IMR-90 (cell line): ENCODE results near the gene GRIPAP1. TPM values are rescaled to one million over a fixed set of nuclear protein-coding genes. Genes with fewer than 3 reads are reported as not detected.

ENCODE experiments used
- ATAC-seq: fragments of 200-7000 bp; cut with Tn5 transposase; 2 replicates; pipeline ENCODE4 v1.9.1; 2020; ENCODE audit warnings: low read depth, mild to moderate bottlenecking, moderate library complexity
- BruUV-seq: library from RNA; stranded (reverse); fragments of 400-500 nt; replicated peaks from 2 replicates; lab custom pipeline; 2021; lab: Mats Ljungman, UMichigan
- CTCF ChIA-PET: fragments of 300-600 bp; formaldehyde crosslinking; extraction: SDS; loops from one replicate; lab custom pipeline; 2021; ENCODE audit warnings: antibody characterized with exemption; lab: Yijun Ruan, JAX
- POLR2A ChIA-PET: fragments of 300-600 bp; sonication (Branson Sonifier 250); formaldehyde crosslinking; loops from one replicate; lab custom pipeline; 2022; ENCODE audit warnings: antibody characterized with exemption; ENCODE audit not compliant: unreplicated experiment; lab: Charles Lee
- DNase-seq: peaks from one replicate; pipeline ENCODE4 v3.0.0; 2013
- H2AFZ ChIP-seq: replicated peaks from 2 replicates; pipeline ENCODE3; 2013; ENCODE audit warnings: low read length, mild to moderate bottlenecking; ENCODE audit not compliant: poor library complexity
- H2AK5ac ChIP-seq: 2 replicates; pipeline ENCODE4 v1.6.1; 2013; ENCODE audit warnings: low read depth, low read length, inconsistent platforms
- H2AK9ac ChIP-seq: replicated peaks from 2 replicates; pipeline ENCODE3; 2013; ENCODE audit warnings: mild to moderate bottlenecking, low read depth, low read length, moderate library complexity; ENCODE audit not compliant: poor library complexity
- H2BK120ac ChIP-seq: 2 replicates; pipeline ENCODE4 v1.6.1; 2013; ENCODE audit warnings: low read depth, low read length, inconsistent platforms
- H2BK15ac ChIP-seq: 3 replicates; pipeline ENCODE4 v1.6.1; 2013; ENCODE audit warnings: low read depth, low read length, inconsistent platforms
- H2BK20ac ChIP-seq: 2 replicates; pipeline ENCODE4 v1.6.1; 2013; ENCODE audit warnings: low read depth, mild to moderate bottlenecking, inconsistent platforms, low read length, moderate library complexity
- H2BK5ac ChIP-seq: 2 replicates; pipeline ENCODE4 v1.6.1; 2013; ENCODE audit warnings: mild to moderate bottlenecking, low read depth, low read length, inconsistent platforms; ENCODE audit not compliant: poor library complexity, severe bottlenecking
- H3K14ac ChIP-seq: replicated peaks from 2 replicates; pipeline ENCODE4 v1.6.1; 2013; ENCODE audit warnings: low read depth, low read length, inconsistent platforms
- H3K18ac ChIP-seq: 2 replicates; pipeline ENCODE4 v1.6.1; 2013; ENCODE audit warnings: low read depth, low read length, control low read depth
- H3K23ac ChIP-seq: 2 replicates; pipeline ENCODE4 v1.6.1; 2013; ENCODE audit warnings: low read depth, low read length, inconsistent platforms
- H3K27ac ChIP-seq: 2 replicates; pipeline ENCODE4 v1.5.1; 2013; ENCODE audit warnings: mild to moderate bottlenecking, control low read depth, low read length; ENCODE audit not compliant: insufficient read depth
- H3K27me3 ChIP-seq: 2 replicates; pipeline ENCODE4 v1.6.1; 2013; ENCODE audit warnings: low read length; ENCODE audit not compliant: control insufficient read depth, insufficient read depth
- H3K36me3 ChIP-seq: 2 replicates; pipeline ENCODE4 v1.6.1; 2013; ENCODE audit warnings: low read length, mixed read lengths; ENCODE audit not compliant: control insufficient read depth, insufficient read depth
- H3K4ac ChIP-seq: 2 replicates; pipeline ENCODE4 v1.6.1; 2013; ENCODE audit warnings: low read depth, low read length, inconsistent platforms
- H3K4me1 ChIP-seq: 2 replicates; pipeline ENCODE4 v1.6.1; 2013; ENCODE audit warnings: low read length, mixed read lengths; ENCODE audit not compliant: control insufficient read depth, insufficient read depth
- H3K4me2 ChIP-seq: 2 replicates; pipeline ENCODE4 v1.6.1; 2013; ENCODE audit warnings: low read depth, mild to moderate bottlenecking, control low read depth, low read length, moderate library complexity
- H3K4me3 ChIP-seq: 2 replicates; pipeline ENCODE4 v1.5.1; 2013; ENCODE audit warnings: low read depth, mild to moderate bottlenecking, control low read depth, low read length, moderate library complexity; ENCODE audit not compliant: insufficient read depth
- H3K56ac ChIP-seq: 2 replicates; pipeline ENCODE4 v1.6.1; 2013; ENCODE audit warnings: low read length, inconsistent platforms; ENCODE audit not compliant: insufficient read depth; ENCODE audit errors: extremely low read depth
- H3K79me1 ChIP-seq, 2 experiments: 2 replicates each; pipeline ENCODE4 v1.6.1; 2013; ENCODE audit warnings: low read length in 2 of 2, inconsistent platforms in 1 of 2, low read depth in 1 of 2
- H3K9ac ChIP-seq: 2 replicates; pipeline ENCODE4 v1.6.1; 2013; ENCODE audit warnings: low read depth, low read length, control low read depth
- H3K9me1 ChIP-seq: 2 replicates; pipeline ENCODE4 v1.6.1; 2013; ENCODE audit warnings: low read length, inconsistent platforms; ENCODE audit not compliant: insufficient read depth
- H3K9me3 ChIP-seq: 2 replicates; pipeline ENCODE4 v1.6.1; 2013; ENCODE audit warnings: low read length; ENCODE audit not compliant: control insufficient read depth, insufficient read depth
- H4K20me1 ChIP-seq: 2 replicates; pipeline ENCODE4 v1.6.1; 2013; ENCODE audit warnings: low read length, inconsistent platforms; ENCODE audit not compliant: insufficient read depth
- H4K5ac ChIP-seq: 2 replicates; pipeline ENCODE4 v1.6.1; 2013; ENCODE audit warnings: mild to moderate bottlenecking, low read depth, low read length, control low read depth
- H4K8ac ChIP-seq, 2 experiments: 2 replicates each; pipeline ENCODE4 v1.6.1; 2013; ENCODE audit warnings: low read depth in 2 of 2, low read length in 2 of 2, control low read depth in 1 of 2, inconsistent platforms in 1 of 2
- H4K91ac ChIP-seq: 2 replicates; pipeline ENCODE4 v1.6.1; 2013; ENCODE audit warnings: low read depth, low read length, inconsistent platforms; ENCODE audit not compliant: insufficient read depth
- BHLHE40 ChIP-seq: fragments of 150-350 bp; IDR thresholded peaks from 2 replicates; pipeline ENCODE4 v1.6.1; 2016; ENCODE audit warnings: mild to moderate bottlenecking, low read depth, low read length
- CEBPB ChIP-seq: IDR thresholded peaks from 2 replicates; pipeline ENCODE4 v1.6.1; 2012; ENCODE audit warnings: low read depth, low read length, improper control_type of control experiment
- CHD1 ChIP-seq: IDR thresholded peaks from 2 replicates; pipeline ENCODE4 v1.6.1; 2012; ENCODE audit warnings: low read depth, low read length, improper control_type of control experiment
- ELK1 ChIP-seq: fragments of 150-350 bp; IDR thresholded peaks from 2 replicates; pipeline ENCODE4 v1.6.1; 2016; ENCODE audit warnings: low read depth, mild to moderate bottlenecking, low read length, moderate library complexity, borderline replicate concordance
- NFE2L2 ChIP-seq: fragments of 150-350 bp; IDR thresholded peaks from 2 replicates; pipeline ENCODE4 v1.6.1; 2016; ENCODE audit warnings: low read depth, mild to moderate bottlenecking, low read length
- POLR2A ChIP-seq: IDR thresholded peaks from 2 replicates; pipeline ENCODE4 v1.6.1; 2012; ENCODE audit warnings: mild to moderate bottlenecking, low read depth, low read length
- WGBS, 2 experiments: methylation state at CpG; one replicate each; pipeline versions ENCODE4 v1.1.5 to v1.1.7; 2013; ENCODE audit warnings: missing lambda C conversion rate in 2 of 2; ENCODE audit not compliant: insufficient read length in 1 of 2; ENCODE audit errors: extremely low coverage in 2 of 2; 5-methylcytosine and 5-hydroxymethylcytosine counted together
- dilution Hi-C: fragments of 300-500 bp; cut with HindIII; formaldehyde crosslinking; loops from one replicate; pipeline ENCODE4 v1.14.3; 2018; ENCODE audit warnings: low sequenced_read_pairs; ENCODE audit not compliant: unreplicated experiment
- in situ Hi-C: fragments of 300-500 bp; cut with MboI; formaldehyde crosslinking; loops from 3 replicates; pipeline ENCODE4 v1.14.3; 2019; ENCODE audit warnings: low sequenced_read_pairs, inconsistent platforms, mixed read lengths
- intact Hi-C: fragments of 100-400 bp; cut with micrococcal nuclease; formaldehyde crosslinking; loops from 2 replicates; pipeline ENCODE4 v1.10.0; 2022
- polyA plus RNA-seq, 3 experiments: library from polyadenylated mRNA; depleted of rRNA; stranded (reverse); fragments of >200 nt; gene quantifications; 2 replicates each; pipeline ENCODE4 v1.2.3, GENCODE V29; 2012; ENCODE audit warnings: low replicate concordance in 1 of 3
- total RNA-seq: library from RNA; depleted of rRNA; stranded (reverse); fragments of >200 nt; gene quantifications from 2 replicates; pipeline ENCODE4 v1.2.3, GENCODE V29; 2012
- TF ChIP-seq, protein P1 (sequence below): conservative IDR thresholded peaks from 2 replicates; pipeline ENCODE4 v1.5.1; 2012; ENCODE audit warnings: mild to moderate bottlenecking, low read depth, low read length, improper control_type of control experiment
- TF ChIP-seq, protein P2 (sequence below): fragments of 150-350 bp; IDR thresholded peaks from 2 replicates; pipeline ENCODE4 v1.6.1; 2017; ENCODE audit warnings: mild to moderate bottlenecking, antibody characterized with exemption, low read length, low read depth

Gene GRIPAP1
- total and polyA plus RNA-seq, 2 of the 4 experiments (the other 2 are of a cell fraction): 17.9 to 25.0 TPM

GRCh38 chrX:48996969-48997368 is 5.1 kb downstream of the GRIPAP1 start:
- dilution Hi-C loops (no loop called here), in situ Hi-C loops (no loop called here), intact Hi-C loops (no loop called here)
- no peaks in the 10 kb centered on the region for H4K20me1 ChIP-seq
- H2BK5ac ChIP-seq: no peak overlapping the region
- H2BK15ac ChIP-seq: no peak overlapping the region
- 72% methylated on average over 2 of the region's 6 CpGs; no CpG with 5 or more reads in 1 of the 2 experiments for WGBS, 2 experiments
- no peak overlapping the region for H4K5ac ChIP-seq
- H3K18ac ChIP-seq: no peak overlapping the region
- H3K36me3 ChIP-seq: peaks cover 18% of the 10 kb centered on the region
- H3K9me3 ChIP-seq: no peaks in the 10 kb centered on the region
- H3K4me3 ChIP-seq: no peak overlapping the region
- no peak overlapping the region for H3K4me2 ChIP-seq
- H3K4me1 ChIP-seq: no peaks in the 10 kb centered on the region; the same call in 1 of the 2 replicates
- POLR2A ChIA-PET: no interaction called here
- H3K4ac ChIP-seq: no peak overlapping the region
- no peak overlapping the region for H2AFZ ChIP-seq
- H3K27ac ChIP-seq: no peak overlapping the region
- CTCF ChIA-PET: no interaction called here
- no peak overlapping the region for H3K9ac ChIP-seq
- no peak for TF ChIP-seq ELK1
- no peak for TF ChIP-seq CHD1
- TF ChIP-seq NFE2L2: no peak
- TF ChIP-seq CEBPB: no peak
- TF ChIP-seq, protein P1, sequence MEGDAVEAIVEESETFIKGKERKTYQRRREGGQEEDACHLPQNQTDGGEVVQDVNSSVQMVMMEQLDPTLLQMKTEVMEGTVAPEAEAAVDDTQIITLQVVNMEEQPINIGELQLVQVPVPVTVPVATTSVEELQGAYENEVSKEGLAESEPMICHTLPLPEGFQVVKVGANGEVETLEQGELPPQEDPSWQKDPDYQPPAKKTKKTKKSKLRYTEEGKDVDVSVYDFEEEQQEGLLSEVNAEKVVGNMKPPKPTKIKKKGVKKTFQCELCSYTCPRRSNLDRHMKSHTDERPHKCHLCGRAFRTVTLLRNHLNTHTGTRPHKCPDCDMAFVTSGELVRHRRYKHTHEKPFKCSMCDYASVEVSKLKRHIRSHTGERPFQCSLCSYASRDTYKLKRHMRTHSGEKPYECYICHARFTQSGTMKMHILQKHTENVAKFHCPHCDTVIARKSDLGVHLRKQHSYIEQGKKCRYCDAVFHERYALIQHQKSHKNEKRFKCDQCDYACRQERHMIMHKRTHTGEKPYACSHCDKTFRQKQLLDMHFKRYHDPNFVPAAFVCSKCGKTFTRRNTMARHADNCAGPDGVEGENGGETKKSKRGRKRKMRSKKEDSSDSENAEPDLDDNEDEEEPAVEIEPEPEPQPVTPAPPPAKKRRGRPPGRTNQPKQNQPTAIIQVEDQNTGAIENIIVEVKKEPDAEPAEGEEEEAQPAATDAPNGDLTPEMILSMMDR: no peak
- TF ChIP-seq BHLHE40: no peak
- no peak for TF ChIP-seq POLR2A
- TF ChIP-seq, protein P2, sequence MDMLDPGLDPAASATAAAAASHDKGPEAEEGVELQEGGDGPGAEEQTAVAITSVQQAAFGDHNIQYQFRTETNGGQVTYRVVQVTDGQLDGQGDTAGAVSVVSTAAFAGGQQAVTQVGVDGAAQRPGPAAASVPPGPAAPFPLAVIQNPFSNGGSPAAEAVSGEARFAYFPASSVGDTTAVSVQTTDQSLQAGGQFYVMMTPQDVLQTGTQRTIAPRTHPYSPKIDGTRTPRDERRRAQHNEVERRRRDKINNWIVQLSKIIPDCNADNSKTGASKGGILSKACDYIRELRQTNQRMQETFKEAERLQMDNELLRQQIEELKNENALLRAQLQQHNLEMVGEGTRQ: no peak
- no peak overlapping the region for H2AK5ac ChIP-seq
- H4K8ac ChIP-seq: no peak overlapping the region
- H3K56ac ChIP-seq: no peak overlapping the region
- H4K91ac ChIP-seq: no peak overlapping the region
- H3K79me1 ChIP-seq: peaks cover 7 to 33% of the 10 kb centered on the region in 2 experiments
- H3K9me1 ChIP-seq: no peaks in the 10 kb centered on the region
- BruUV-seq: no TSS peak
- no peak overlapping the region for H2AK9ac ChIP-seq
- H3K27me3 ChIP-seq: no peaks in the 10 kb centered on the region
- H3K14ac ChIP-seq: no peak overlapping the region
- ATAC-seq: no peak
- H3K23ac ChIP-seq: no peak overlapping the region
- no peak overlapping the region for H2BK20ac ChIP-seq
- no peak for DNase-seq
- no peak overlapping the region for H2BK120ac ChIP-seq
